Kidney (tissue), 14 donors: ENCODE measurements around the gene P2RY1. TPM values are rescaled to one million over a fixed set of nuclear protein-coding genes. Genes with fewer than 3 reads are reported as not detected.
A peak's percentile ranks its signal among the peaks of the same experiment; 100 is the strongest.

Source experiments
- DNase-seq, 5 donors: peaks; one replicate each; pipeline ENCODE4 v3.0.0-alpha.2; 2013 to 2020
- FAIRE-seq: peaks from 2 replicates; lab custom pipeline; 2012; peaks lifted over from hg19 to GRCh38; lab: Jason Lieb, UNC
- H3K27ac ChIP-seq, 2 donors: one replicate each; pipeline ENCODE4 v1.7.0; 2013; ENCODE audit warnings: low read depth in 2 of 2, low read length in 2 of 2, inconsistent platforms in 1 of 2
- H3K27me3 ChIP-seq: one replicate; pipeline ENCODE4 v1.7.1; 2013; ENCODE audit warnings: low read length, inconsistent platforms; ENCODE audit not compliant: control insufficient read depth, insufficient read depth
- H3K36me3 ChIP-seq, 3 donors: one replicate each; pipeline versions ENCODE4 v1.7.0 to v1.7.1; 2013; ENCODE audit warnings: low read length in 3 of 3, control low read depth in 1 of 3, inconsistent platforms in 1 of 3; ENCODE audit not compliant: insufficient read depth in 3 of 3, control insufficient read depth in 2 of 3
- H3K4me1 ChIP-seq, 3 donors: one replicate each; pipeline versions ENCODE4 v1.7.0 to v1.7.1; 2013; ENCODE audit warnings: low read length in 3 of 3, inconsistent platforms in 1 of 3, low read depth in 1 of 3; ENCODE audit not compliant: control insufficient read depth in 2 of 3, insufficient read depth in 2 of 3
- H3K4me3 ChIP-seq, 3 donors: one replicate each; pipeline versions ENCODE4 v1.7.0 to v1.8.1; 2013; ENCODE audit warnings: low read length in 3 of 3, control low read depth in 1 of 3, inconsistent platforms in 1 of 3
- H3K9ac ChIP-seq, 3 donors: one replicate each; pipeline versions ENCODE4 v1.7.0 to v1.7.1; 2013; ENCODE audit warnings: low read length in 3 of 3, control low read depth in 1 of 3, inconsistent platforms in 1 of 3
- H3K9me3 ChIP-seq, 3 donors: one replicate each; pipeline versions ENCODE4 v1.7.0 to v1.7.1; 2013; ENCODE audit warnings: low read length in 3 of 3, control low read depth in 1 of 3, inconsistent platforms in 1 of 3; ENCODE audit not compliant: control insufficient read depth in 2 of 3, insufficient read depth in 1 of 3
- CTCF ChIP-seq: IDR thresholded peaks from 3 replicates; pipeline ENCODE4 v1.5.1; 2012; ENCODE audit warnings: mild to moderate bottlenecking, moderate library complexity, borderline replicate concordance; ENCODE audit not compliant: insufficient read depth; ENCODE audit errors: extremely low read depth
- intact Hi-C: fragments of 100-400 bp; cut with DNase I; formaldehyde crosslinking; loops from one replicate; pipeline ENCODE4 v1.11.1; 2022
- polyA plus RNA-seq: library from polyadenylated mRNA; stranded (reverse); fragments of 350-450 nt; fragmentation: Illumina TruSeq; extraction: RNeasy Lipid Tissue Mini Kit (QIAGEN cat#74804); gene quantifications from one replicate; pipeline ENCODE4 v1.2.3, GENCODE V29; 2014; ENCODE audit warnings: low read depth, low replicate concordance; ENCODE audit not compliant: insufficient read depth
- total RNA-seq: library from RNA; stranded (reverse); fragmentation: NEBNext Ultra II Directional; extraction: Animal tissue kit (Norgen Biotek cat#: 25700); gene quantifications from one replicate; pipeline ENCODE4 v1.2.1, GENCODE V29; 2021
- donor health status: control.
- donor health status: control.
- donor health status: control.
- donor health status: control.
- donor health status: control.
- donor health status: DM: yes; HTN: yes; CAD: no.
- donor health status: Normal renal cell carcinoma (clear cell type).

P2RY1 gene
- total and polyA plus RNA-seq, 2 donors from 2014 or later: 0.41 to 2.2 TPM

- peak; percentile 17 for FAIRE-seq
- TF ChIP-seq CTCF: no peak
- no peaks in the 10 kb centered on the region for H3K27me3 ChIP-seq
Observed at GRCh38 chr3:152874896-152875749, 40.2 kb downstream of the P2RY1 start.

GRCh38 chr3:152879130-152879789 is 44.3 kb downstream of the P2RY1 start:
- Histone ChIP-seq H3K9me3 (no peaks in the 10 kb centered on the region), H3K9ac (no peak overlapping the region), H3K27ac (no peak overlapping the region), H3K36me3 (no peaks in the 10 kb centered on the region), H3K27me3 (no peaks in the 10 kb centered on the region), H3K4me3 (no peak overlapping the region), H3K4me1 (no peaks in the 10 kb centered on the region)
- FAIRE-seq: no peak
- no peak for DNase-seq
- intact Hi-C loops: no loop called here
- no peak for TF ChIP-seq CTCF

More at GRCh38 chr3:152874896-152875749, 40.2 kb downstream of the P2RY1 start:
- Histone ChIP-seq H3K27ac (no peak overlapping the region), H3K9ac (no peak overlapping the region), H3K36me3 (no peaks in the 10 kb centered on the region), H3K9me3 (no peaks in the 10 kb centered on the region), H3K4me1 (no peaks in the 10 kb centered on the region), H3K4me3 (no peak overlapping the region)
- intact Hi-C loops: no loop called here
- no peak for DNase-seq

GRCh38 chr3:152879790-152880174 is 44.9 kb downstream of the P2RY1 start:
- FAIRE-seq: no peak
- no peaks in the 10 kb centered on the region for H3K36me3 ChIP-seq
- H3K27ac ChIP-seq: no peak overlapping the region
- no peak for DNase-seq
- no peaks in the 10 kb centered on the region for H3K4me1 ChIP-seq
- no peak overlapping the region for H3K4me3 ChIP-seq
- no peaks in the 10 kb centered on the region for H3K9me3 ChIP-seq
- TF ChIP-seq CTCF: no peak
- intact Hi-C loops: no loop called here
- no peaks in the 10 kb centered on the region for H3K27me3 ChIP-seq
- H3K9ac ChIP-seq: no peak overlapping the region
